Fibroblast of villous mesenchyme (primary cell): Measurements from ENCODE around the gene BRSK1. TPM values are rescaled to one million over a fixed set of nuclear protein-coding genes. Genes with fewer than 3 reads are reported as not detected.
A peak's percentile ranks its signal among the peaks of the same experiment; 100 is the strongest.

Source experiments
- DNase-seq: peaks from one replicate; pipeline ENCODE4 v3.0.0-alpha.2; 2010; ENCODE audit warnings: low read depth
- H3K4me3 ChIP-seq: 2 replicates; pipeline ENCODE4 v1.5.1; 2011; ENCODE audit warnings: low read depth, mild to moderate bottlenecking, low read length
- total RNA-seq: library from RNA; depleted of rRNA; stranded (reverse); fragments of >200 nt; gene quantifications from 2 replicates; pipeline ENCODE4 v1.2.3, GENCODE V29; 2012
- TF ChIP-seq, protein P1 (sequence below): IDR thresholded peaks from 2 replicates; pipeline ENCODE4 v1.5.1; 2012; ENCODE audit warnings: low read depth, mild to moderate bottlenecking, low read length; ENCODE audit not compliant: insufficient read depth

BRSK1 gene
- total RNA-seq, 1 donor, result 5.6 TPM

GRCh38 chr19:55284405-55285058, 735 bp downstream of the BRSK1 start:
- no peak for DNase-seq
- peak overlapping the region; percentile 45 for H3K4me3 ChIP-seq
- TF ChIP-seq, protein P1, sequence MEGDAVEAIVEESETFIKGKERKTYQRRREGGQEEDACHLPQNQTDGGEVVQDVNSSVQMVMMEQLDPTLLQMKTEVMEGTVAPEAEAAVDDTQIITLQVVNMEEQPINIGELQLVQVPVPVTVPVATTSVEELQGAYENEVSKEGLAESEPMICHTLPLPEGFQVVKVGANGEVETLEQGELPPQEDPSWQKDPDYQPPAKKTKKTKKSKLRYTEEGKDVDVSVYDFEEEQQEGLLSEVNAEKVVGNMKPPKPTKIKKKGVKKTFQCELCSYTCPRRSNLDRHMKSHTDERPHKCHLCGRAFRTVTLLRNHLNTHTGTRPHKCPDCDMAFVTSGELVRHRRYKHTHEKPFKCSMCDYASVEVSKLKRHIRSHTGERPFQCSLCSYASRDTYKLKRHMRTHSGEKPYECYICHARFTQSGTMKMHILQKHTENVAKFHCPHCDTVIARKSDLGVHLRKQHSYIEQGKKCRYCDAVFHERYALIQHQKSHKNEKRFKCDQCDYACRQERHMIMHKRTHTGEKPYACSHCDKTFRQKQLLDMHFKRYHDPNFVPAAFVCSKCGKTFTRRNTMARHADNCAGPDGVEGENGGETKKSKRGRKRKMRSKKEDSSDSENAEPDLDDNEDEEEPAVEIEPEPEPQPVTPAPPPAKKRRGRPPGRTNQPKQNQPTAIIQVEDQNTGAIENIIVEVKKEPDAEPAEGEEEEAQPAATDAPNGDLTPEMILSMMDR, result no peak

DNA sequence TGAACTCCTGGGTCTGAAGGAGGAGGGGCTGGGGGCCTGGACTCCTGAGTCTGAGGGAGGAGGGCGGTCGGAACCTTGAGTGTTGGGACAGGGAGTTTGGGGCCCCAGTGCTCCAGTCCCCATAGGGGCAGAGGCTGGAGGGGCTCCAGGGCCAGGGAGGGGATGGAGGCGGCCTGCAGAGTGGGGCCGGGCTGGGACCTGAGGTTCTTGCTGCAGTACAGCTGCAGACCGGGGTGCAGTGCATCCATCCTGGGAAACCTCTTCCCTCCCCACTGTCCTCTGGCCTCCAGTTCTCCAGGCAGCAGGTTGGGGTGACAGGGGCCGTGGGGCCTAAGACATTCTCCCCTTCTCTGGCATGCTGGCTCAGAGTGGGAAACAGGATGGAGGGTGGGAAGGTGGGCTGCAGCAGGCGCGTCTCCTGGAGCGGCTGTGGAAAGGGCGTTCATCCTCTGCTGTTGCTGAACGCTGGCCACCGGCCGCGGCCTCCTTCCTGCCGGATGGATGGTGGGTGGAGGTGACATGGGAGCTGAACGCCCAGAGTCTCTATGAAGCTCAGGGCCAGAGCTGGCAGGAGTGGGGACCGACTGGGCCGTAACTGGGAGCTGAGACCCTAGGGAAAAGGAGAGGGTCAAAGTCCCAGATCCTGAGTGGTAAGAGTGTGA, 1.6 kb downstream of the BRSK1 start:
- TF ChIP-seq, protein P1, result no peak
- peak overlapping the region; percentile 45 for H3K4me3 ChIP-seq
- no peak for DNase-seq

GRCh38 chr19:55287361-55288079, 3.7 kb downstream of the BRSK1 start:
- TF ChIP-seq, protein P1, result no peak
- H3K4me3 ChIP-seq, result no peak overlapping the region
- no peak for DNase-seq

DNA sequence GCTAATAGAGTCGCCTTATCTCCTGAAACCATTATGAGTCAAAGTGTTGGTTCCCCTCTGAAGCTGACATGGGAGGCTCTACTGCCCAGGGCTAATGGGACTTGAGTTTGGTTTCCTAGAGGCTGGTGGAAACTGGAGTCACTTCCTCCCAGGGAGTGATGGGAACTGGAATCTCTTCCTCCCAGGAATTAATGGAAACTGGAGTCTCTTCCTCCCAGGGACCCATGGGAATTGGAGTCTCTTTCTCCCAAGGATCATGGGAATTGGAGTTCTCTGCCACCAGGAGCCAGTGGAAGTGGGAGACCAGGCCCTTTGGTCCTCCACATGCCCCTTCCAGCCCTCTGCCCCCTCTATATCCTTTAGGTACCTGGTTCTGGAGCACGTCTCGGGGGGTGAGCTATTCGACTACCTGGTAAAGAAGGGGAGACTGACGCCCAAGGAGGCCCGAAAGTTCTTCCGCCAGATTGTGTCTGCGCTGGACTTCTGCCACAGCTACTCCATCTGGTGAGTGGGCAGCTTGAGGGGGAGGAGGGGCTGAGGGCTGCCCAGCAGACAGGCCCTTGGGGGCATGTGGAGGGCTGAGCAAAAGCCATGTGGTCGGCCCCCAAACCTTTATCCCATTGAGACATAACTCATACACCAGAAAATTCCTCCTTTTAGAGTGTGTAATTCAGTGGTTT, 5.5 kb downstream of the BRSK1 start:
- TF ChIP-seq, protein P1, result no peak
- DNase-seq, result no peak

DNA sequence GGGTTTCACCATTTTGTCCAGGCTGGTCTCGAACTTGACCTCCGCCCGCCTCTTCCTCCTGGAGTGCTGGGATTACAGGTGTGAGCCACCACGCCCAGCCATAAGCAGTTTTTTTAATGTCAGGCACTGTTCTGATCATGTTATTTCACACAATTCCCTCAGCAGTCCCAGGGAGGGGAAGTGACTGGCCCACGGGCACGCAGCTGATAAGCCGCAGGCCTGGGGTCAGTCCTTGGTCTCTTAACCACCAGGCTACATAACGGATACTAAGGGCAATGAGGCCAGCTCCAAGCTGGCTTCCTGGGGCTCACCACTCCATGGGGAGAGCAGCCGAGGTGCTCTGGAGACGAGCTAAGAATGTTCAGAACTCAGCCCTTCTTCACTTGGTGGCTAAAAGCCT, 13.5 kb downstream of the BRSK1 start:
- no peak overlapping the region for H3K4me3 ChIP-seq
- DNase-seq, result no peak
- TF ChIP-seq, protein P1, result no peak

More for the DNA sequence above, 5.5 kb downstream of the BRSK1 start:
- H3K4me3 ChIP-seq, result no peak overlapping the region

GRCh38 chr19:55299991-55300390, 16.2 kb downstream of the BRSK1 start:
- DNase-seq, result no peak
- no peak overlapping the region for H3K4me3 ChIP-seq
- TF ChIP-seq, protein P1, result no peak
